HCT116 (cell line): ENCODE measurements around the gene MYBPH. TPM values are rescaled to one million over a fixed set of nuclear protein-coding genes. Genes with fewer than 3 reads are reported as not detected.

Experiments used
- ATAC-seq: fragments of 200-7000 bp; cut with Tn5 transposase; 2 replicates; pipeline ENCODE4 v1.9.1; 2020; ENCODE audit warnings: mild to moderate bottlenecking, moderate library complexity
- BruUV-seq: library from RNA; stranded (reverse); fragments of 400-500 nt; replicated peaks from 2 replicates; lab custom pipeline; 2021; lab: Mats Ljungman, UMichigan
- CTCF ChIA-PET: fragments of 300-600 bp; sonication (Branson Sonifier 250); formaldehyde crosslinking; loops from one replicate; lab custom pipeline; 2021; ENCODE audit warnings: antibody characterized with exemption; lab: Charles Lee
- POLR2A ChIA-PET: fragments of 300-600, 350-600 bp; sonication (Branson Sonifier 250); formaldehyde crosslinking; loops from one replicate; lab custom pipeline; 2021; ENCODE audit warnings: antibody characterized with exemption; lab: Charles Lee
- RAD21 ChIA-PET, 2 experiments: fragments of 300-600 bp; sonication (Branson Sonifier 250); formaldehyde crosslinking; loops; one replicate each; lab custom pipeline; 2023; ENCODE audit warnings: low total read pairs in 2 of 2; ENCODE audit not compliant: uncharacterized antibody in 2 of 2, unreplicated experiment in 2 of 2, low non-redundant PET in 1 of 2; lab: Charles Lee
- DNase-seq: peaks from one replicate; pipeline ENCODE4 v3.0.0-alpha.2; 2010; ENCODE audit warnings: low read depth, low spot score
- H2AFZ ChIP-seq: fragments of 200-600 bp; shearing (Covaris generic), sonication (generic); 2 replicates; pipeline ENCODE4 v1.6.1; 2017; ENCODE audit warnings: low read depth, mixed run types, mixed read lengths, antibody characterized with exemption, low read length; ENCODE audit not compliant: poor library complexity, severe bottlenecking
- H3K27ac ChIP-seq: 2 replicates; pipeline ENCODE4 v1.5.1; 2012; ENCODE audit warnings: low read depth, low read length
- H3K27me3 ChIP-seq: fragments of 200-600 bp; sonication (generic); 2 replicates; pipeline ENCODE4 v1.6.1; 2016; ENCODE audit warnings: mixed run types, low read length, mixed read lengths; ENCODE audit not compliant: insufficient read depth
- H3K36me3 ChIP-seq, 2 experiments: fragments of 200-500 bp in 1 of 2; fragments of 200-600 bp in 1 of 2; sonication (Bioruptor generic) in 1 of 2; sonication (generic) in 1 of 2; 2 replicates each; pipeline versions ENCODE4 v1.5.1 to v1.6.1; 2014 to 2016; ENCODE audit warnings: low read length in 2 of 2, inconsistent platforms in 1 of 2, mixed read lengths in 1 of 2, mixed run types in 1 of 2; ENCODE audit not compliant: insufficient read depth in 2 of 2, control insufficient read depth in 1 of 2
- H3K4me1 ChIP-seq, 2 experiments: fragments of 200-600 bp in 1 of 2; sonication (generic) in 1 of 2; 2 replicates each; pipeline versions ENCODE4 v1.5.1 to v1.6.1; 2012 to 2017; ENCODE audit warnings: low read length in 2 of 2, inconsistent platforms in 1 of 2, mild to moderate bottlenecking in 1 of 2, mixed read lengths in 1 of 2, mixed run types in 1 of 2, moderate library complexity in 1 of 2; ENCODE audit not compliant: insufficient read depth in 2 of 2, control insufficient read depth in 1 of 2
- H3K4me2 ChIP-seq: fragments of 200-600 bp; sonication (generic); 2 replicates; pipeline ENCODE4 v1.6.1; 2017; ENCODE audit warnings: mixed run types, low read length, mixed read lengths
- H3K4me3 ChIP-seq, 2 experiments: fragments of 200-600 bp in 1 of 2; sonication (generic) in 1 of 2; replicated peaks in 1 of 2; 2 replicates each; pipeline ENCODE4 v1.5.1; 2011 to 2016; ENCODE audit warnings: low read length in 2 of 2, control low read depth in 1 of 2, low read depth in 1 of 2, mild to moderate bottlenecking in 1 of 2, mixed read lengths in 1 of 2, mixed run types in 1 of 2
- H3K79me2 ChIP-seq: fragments of 200-600 bp; sonication (generic); 2 replicates; pipeline ENCODE4 v1.6.1; 2017; ENCODE audit warnings: mild to moderate bottlenecking, mixed run types, low read length, moderate library complexity, mixed read lengths; ENCODE audit not compliant: insufficient read depth
- H3K9ac ChIP-seq: fragments of 200-600 bp; sonication (generic); 2 replicates; pipeline ENCODE4 v1.6.1; 2016; ENCODE audit warnings: low read length, mixed read lengths
- H3K9me2 ChIP-seq: fragments of 200-600 bp; sonication (generic), shearing (Covaris generic); 2 replicates; pipeline ENCODE4 v1.6.1; 2017; ENCODE audit warnings: mixed run types, mild to moderate bottlenecking, moderate library complexity; ENCODE audit not compliant: insufficient read depth
- H3K9me3 ChIP-seq, 2 experiments: fragments of 200-500 bp in 1 of 2; fragments of 200-600 bp in 1 of 2; sonication (Bioruptor generic) in 1 of 2; sonication (generic) in 1 of 2; 2 replicates each; pipeline ENCODE4 v1.6.1; 2014 to 2017; ENCODE audit warnings: low read length in 2 of 2, mixed read lengths in 2 of 2, inconsistent platforms in 1 of 2, low read depth in 1 of 2, mild to moderate bottlenecking in 1 of 2, mixed run types in 1 of 2, moderate library complexity in 1 of 2; ENCODE audit not compliant: control insufficient read depth in 1 of 2, insufficient read depth in 1 of 2
- H4K20me1 ChIP-seq: fragments of 200-600 bp; sonication (generic), shearing (Covaris generic); 2 replicates; pipeline ENCODE4 v1.6.1; 2017; ENCODE audit warnings: mixed run types, mild to moderate bottlenecking, moderate library complexity; ENCODE audit not compliant: insufficient read depth
- CBX3 ChIP-seq: IDR thresholded peaks from 2 replicates; pipeline ENCODE4 v1.6.1; 2012; ENCODE audit warnings: low read depth
- CEBPB ChIP-seq: IDR thresholded peaks from 2 replicates; pipeline ENCODE4 v1.6.1; 2012; ENCODE audit warnings: low read depth
- CTCF ChIP-seq, 3 experiments: fragments of 200-600 bp in 1 of 3; sonication (generic) in 1 of 3; IDR thresholded peaks in 2 of 3; conservative IDR thresholded peaks in 1 of 3; 2 replicates each; pipeline ENCODE4 v1.5.1; 2012 to 2017; ENCODE audit warnings: low read depth in 2 of 3, low read length in 2 of 3, antibody characterized with exemption in 1 of 3, borderline replicate concordance in 1 of 3, control low read depth in 1 of 3, mild to moderate bottlenecking in 1 of 3, mixed read lengths in 1 of 3, mixed run types in 1 of 3, moderate library complexity in 1 of 3; ENCODE audit not compliant: insufficient read depth in 1 of 3
- ELF1 ChIP-seq: IDR thresholded peaks from 2 replicates; pipeline ENCODE4 v1.6.1; 2012; ENCODE audit warnings: low read depth, borderline replicate concordance
- EZH2 ChIP-seq: fragments of 200-600 bp; sonication (generic); IDR thresholded peaks from 2 replicates; pipeline ENCODE4 v1.6.1; 2017; ENCODE audit warnings: antibody characterized with exemption, mixed run types
- EZH2phosphoT487 ChIP-seq: fragments of 200-600 bp; IDR thresholded peaks from 2 replicates; pipeline ENCODE4 v1.6.1; 2018; ENCODE audit warnings: antibody characterized with exemption, borderline replicate concordance
- FOSL1 ChIP-seq: IDR thresholded peaks from 2 replicates; pipeline ENCODE4 v1.6.1; 2012; ENCODE audit warnings: low read depth
- JUND ChIP-seq: IDR thresholded peaks from 2 replicates; pipeline ENCODE4 v1.6.1; 2012
- MAX ChIP-seq: IDR thresholded peaks from 2 replicates; pipeline ENCODE4 v1.6.1; 2012
- POLR2A ChIP-seq: IDR thresholded peaks from 2 replicates; pipeline ENCODE4 v1.7.0; 2011; ENCODE audit warnings: borderline replicate concordance; ENCODE audit not compliant: insufficient read depth, insufficient read length; ENCODE audit errors: extremely low read depth
- POLR2AphosphoS5 ChIP-seq: IDR thresholded peaks from 2 replicates; pipeline ENCODE4 v1.6.1; 2011; ENCODE audit warnings: mild to moderate bottlenecking, low read depth, low read length, moderate library complexity
- RAD21 ChIP-seq: IDR thresholded peaks from 2 replicates; pipeline ENCODE4 v1.6.1; 2012; ENCODE audit warnings: low read depth, mild to moderate bottlenecking
- SRF ChIP-seq: IDR thresholded peaks from 2 replicates; pipeline ENCODE4 v1.6.1; 2012; ENCODE audit warnings: low read depth
- YY1 ChIP-seq: IDR thresholded peaks from 2 replicates; pipeline ENCODE4 v1.6.1; 2011; ENCODE audit warnings: low read length, low read depth, moderate library complexity, mild to moderate bottlenecking; ENCODE audit not compliant: insufficient replicate concordance; ENCODE audit errors: extremely low read depth
- ZNF274 ChIP-seq: fragments of 200-500 bp; sonication (Bioruptor generic); IDR thresholded peaks from 2 replicates; pipeline ENCODE4 v1.6.1; 2014; ENCODE audit warnings: mild to moderate bottlenecking, low read depth, low read length, inconsistent platforms
- intact Hi-C: fragments of 100-400 bp; cut with micrococcal nuclease; formaldehyde crosslinking; loops from 2 replicates; pipeline ENCODE4 v1.10.0; 2022
- total RNA-seq: library from RNA; stranded (reverse); gene quantifications from one replicate; pipeline ENCODE4 v1.2.1, GENCODE V29; 2021; ENCODE audit not compliant: unreplicated experiment
- TF ChIP-seq, protein P1 (sequence below): IDR thresholded peaks from 2 replicates; pipeline ENCODE4 v1.6.1; 2011; ENCODE audit warnings: mild to moderate bottlenecking, low read length, moderate library complexity; ENCODE audit not compliant: insufficient replicate concordance; ENCODE audit errors: extremely low read depth

The MYBPH gene
- total RNA-seq, 1 experiment from 2014 or later = 0.22 TPM

GRCh38 chr1:203142124-203142523 lies 33.5 kb downstream of the MYBPH start:
- ChIA-PET CTCF (interaction anchor here (0.7 to 1.5 kb wide), 2 partner anchors 10 to 28 kb away, joined by 3 to 4 read pairs; no protein-coding TSS in a partner anchor), RAD21 (no interaction called here), POLR2A (no interaction called here)
- no TSS peak for BruUV-seq
- DNase-seq (no peak), ATAC-seq (no peak)
- H3K4me2 ChIP-seq = no peak overlapping the region
- intact Hi-C loops = no loop called here
- H3K9ac ChIP-seq = no peak overlapping the region
- H3K4me3 ChIP-seq = no peak overlapping the region
- no peak overlapping the region for H2AFZ ChIP-seq
- no peak overlapping the region for H3K27ac ChIP-seq
- H3K9me3 ChIP-seq = no peaks in the 10 kb centered on the region
- no peaks in the 10 kb centered on the region for H3K27me3 ChIP-seq
- H4K20me1 ChIP-seq = no peaks in the 10 kb centered on the region
- H3K36me3 ChIP-seq = no peaks in the 10 kb centered on the region
- no peak for TF ChIP-seq YY1
- TF ChIP-seq SRF = no peak
- TF ChIP-seq ZNF274 = no peak
- no peak for TF ChIP-seq RAD21
- TF ChIP-seq MAX = no peak
- no peak for TF ChIP-seq CEBPB
- no peak for TF ChIP-seq POLR2AphosphoS5
- no peak for TF ChIP-seq POLR2A
- TF ChIP-seq CBX3 = no peak
- TF ChIP-seq JUND = no peak
- TF ChIP-seq CTCF (IDR thresholded peaks at IDR 0.05 in 2 of 3, conservative IDR thresholded peaks at IDR 0.05 in 1 of 3; ENCODE audit: borderline replicate concordance in 1 of 3, insufficient read depth in 1 of 3, low read depth in 2 of 3, low read length in 2 of 3) = no peak
- TF ChIP-seq EZH2 = no peak
- TF ChIP-seq ELF1 = no peak
- TF ChIP-seq, protein P1, sequence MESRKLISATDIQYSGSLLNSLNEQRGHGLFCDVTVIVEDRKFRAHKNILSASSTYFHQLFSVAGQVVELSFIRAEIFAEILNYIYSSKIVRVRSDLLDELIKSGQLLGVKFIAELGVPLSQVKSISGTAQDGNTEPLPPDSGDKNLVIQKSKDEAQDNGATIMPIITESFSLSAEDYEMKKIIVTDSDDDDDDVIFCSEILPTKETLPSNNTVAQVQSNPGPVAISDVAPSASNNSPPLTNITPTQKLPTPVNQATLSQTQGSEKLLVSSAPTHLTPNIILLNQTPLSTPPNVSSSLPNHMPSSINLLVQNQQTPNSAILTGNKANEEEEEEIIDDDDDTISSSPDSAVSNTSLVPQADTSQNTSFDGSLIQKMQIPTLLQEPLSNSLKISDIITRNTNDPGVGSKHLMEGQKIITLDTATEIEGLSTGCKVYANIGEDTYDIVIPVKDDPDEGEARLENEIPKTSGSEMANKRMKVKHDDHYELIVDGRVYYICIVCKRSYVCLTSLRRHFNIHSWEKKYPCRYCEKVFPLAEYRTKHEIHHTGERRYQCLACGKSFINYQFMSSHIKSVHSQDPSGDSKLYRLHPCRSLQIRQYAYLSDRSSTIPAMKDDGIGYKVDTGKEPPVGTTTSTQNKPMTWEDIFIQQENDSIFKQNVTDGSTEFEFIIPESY = no peak
- TF ChIP-seq FOSL1 = no peak
- no peak for TF ChIP-seq EZH2phosphoT487
- no peaks in the 10 kb centered on the region for H3K79me2 ChIP-seq
- peaks cover 0 to 7% of the 10 kb centered on the region in 2 experiments; a peak in 2 of 4 replicates for H3K4me1 ChIP-seq
- H3K9me2 ChIP-seq = no peaks in the 10 kb centered on the region
